SK-N-SH treated with all-trans-retinoic acid at 6 μM for 48 hours (cell line): ENCODE results near the gene BOK.

Source experiments
- ATAC-seq: fragments of 200-7000 bp; cut with Tn5 transposase; 3 replicates; pipeline ENCODE4 v1.9.1; 2020; ENCODE audit warnings: mild to moderate bottlenecking, moderate library complexity
- BACH2 ChIP-seq: fragments of 250-450 bp; sonication (Bioruptor Pico); IDR thresholded peaks from 2 replicates; pipeline ENCODE4 v1.9.0; 2021; ENCODE audit warnings: mild to moderate bottlenecking, borderline replicate concordance
- CSDC2 ChIP-seq: fragments of 250-450 bp; sonication (Bioruptor Pico); IDR thresholded peaks from 2 replicates; pipeline ENCODE4 v1.5.0; 2020; ENCODE audit warnings: mild to moderate bottlenecking, moderate library complexity
- ESRRG ChIP-seq: fragments of 250-450 bp; sonication (Bioruptor Pico); IDR thresholded peaks from 2 replicates; pipeline ENCODE4 v1.6.1; 2021; ENCODE audit warnings: mild to moderate bottlenecking
- GLIS3 ChIP-seq: fragments of 250-450 bp; sonication (Bioruptor Pico); IDR thresholded peaks from 2 replicates; pipeline ENCODE4 v1.5.0; 2020; ENCODE audit warnings: mild to moderate bottlenecking, moderate library complexity
- ISL1 ChIP-seq: fragments of 250-450 bp; sonication (Bioruptor Pico); IDR thresholded peaks from 2 replicates; pipeline ENCODE4 v2.1.2; 2022; ENCODE audit warnings: mild to moderate bottlenecking, moderate library complexity
- OSR1 ChIP-seq: fragments of 250-450 bp; sonication (Bioruptor Pico); IDR thresholded peaks from 2 replicates; pipeline ENCODE4 v1.8.0; 2022; ENCODE audit warnings: moderate library complexity, mild to moderate bottlenecking, inconsistent platforms
- RARB ChIP-seq: fragments of 250-450 bp; sonication (Bioruptor Pico); IDR thresholded peaks from 2 replicates; pipeline ENCODE4 v1.8.0; 2021; ENCODE audit warnings: mild to moderate bottlenecking, moderate library complexity
- TCF4 ChIP-seq: fragments of 250-450 bp; sonication (Bioruptor Pico); IDR thresholded peaks from 2 replicates; pipeline ENCODE4 v1.8.0; 2021; ENCODE audit warnings: mild to moderate bottlenecking, moderate library complexity, borderline replicate concordance
- TOX ChIP-seq: fragments of 250-450 bp; sonication (Bioruptor Pico); IDR thresholded peaks from 2 replicates; pipeline ENCODE4 v1.8.0; 2021; ENCODE audit warnings: mild to moderate bottlenecking, moderate library complexity, borderline replicate concordance
- ZC3H10 ChIP-seq: fragments of 250-450 bp; sonication (Bioruptor Pico); IDR thresholded peaks from 2 replicates; pipeline ENCODE4 v1.5.1; 2021; ENCODE audit warnings: mild to moderate bottlenecking, moderate library complexity
- ZFP3 ChIP-seq: fragments of 250-450 bp; sonication (Bioruptor Pico); IDR thresholded peaks from 2 replicates; pipeline ENCODE4 v1.5.0; 2020; ENCODE audit warnings: mild to moderate bottlenecking, moderate library complexity
- ZFP30 ChIP-seq: fragments of 450-650 bp; formaldehyde crosslinking; IDR thresholded peaks from 2 replicates; pipeline ENCODE4 v1.5.0; 2022; ENCODE audit warnings: mild to moderate bottlenecking, moderate library complexity
- TF ChIP-seq, protein P1 (sequence below): fragments of 250-450 bp; sonication (Bioruptor Pico); IDR thresholded peaks from 2 replicates; pipeline ENCODE4 v1.8.0; 2021; ENCODE audit warnings: low read depth, mild to moderate bottlenecking, moderate library complexity, borderline replicate concordance
- TF ChIP-seq, protein P2 (sequence below): fragments of 250-450 bp; sonication (Bioruptor Pico); IDR thresholded peaks from 2 replicates; pipeline ENCODE4 v1.5.0; 2020; ENCODE audit warnings: mild to moderate bottlenecking, moderate library complexity
- TF ChIP-seq, protein P3 (sequence below): fragments of 250-450 bp; sonication (Bioruptor Pico); IDR thresholded peaks from 2 replicates; pipeline ENCODE4 v1.8.0; 2020; ENCODE audit warnings: mild to moderate bottlenecking, moderate library complexity, borderline replicate concordance
- TF ChIP-seq, protein P4 (sequence below): fragments of 250-450 bp; sonication (Bioruptor Pico); IDR thresholded peaks from 2 replicates; pipeline ENCODE4 v1.5.1; 2021; ENCODE audit warnings: mild to moderate bottlenecking, moderate library complexity
- TF ChIP-seq, protein P5 (sequence below): fragments of 250-450 bp; sonication (Bioruptor Pico); IDR thresholded peaks from 2 replicates; pipeline ENCODE4 v1.5.1; 2020; ENCODE audit warnings: low read depth, mild to moderate bottlenecking, moderate library complexity

The BOK gene

DNA sequence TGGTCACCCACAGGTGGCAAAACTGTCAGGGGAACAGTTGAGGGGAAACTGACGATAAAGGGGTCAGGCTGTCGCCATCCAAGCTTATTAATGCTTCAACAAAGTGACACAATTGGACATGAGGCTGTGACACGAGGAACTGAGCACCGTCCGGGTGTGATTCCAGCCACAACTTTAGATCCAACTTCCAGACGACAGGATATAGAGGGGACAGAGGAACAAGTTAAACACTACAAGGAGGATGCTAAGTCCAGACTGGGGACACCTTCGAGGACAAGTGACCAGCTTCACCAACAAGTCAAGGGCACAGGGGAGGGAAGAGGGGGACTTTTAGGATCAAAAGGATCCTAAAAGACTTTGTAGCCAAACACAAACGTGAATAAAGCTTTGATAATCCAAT, 23.8 kb downstream of the BOK start:
- TF ChIP-seq, protein P1, sequence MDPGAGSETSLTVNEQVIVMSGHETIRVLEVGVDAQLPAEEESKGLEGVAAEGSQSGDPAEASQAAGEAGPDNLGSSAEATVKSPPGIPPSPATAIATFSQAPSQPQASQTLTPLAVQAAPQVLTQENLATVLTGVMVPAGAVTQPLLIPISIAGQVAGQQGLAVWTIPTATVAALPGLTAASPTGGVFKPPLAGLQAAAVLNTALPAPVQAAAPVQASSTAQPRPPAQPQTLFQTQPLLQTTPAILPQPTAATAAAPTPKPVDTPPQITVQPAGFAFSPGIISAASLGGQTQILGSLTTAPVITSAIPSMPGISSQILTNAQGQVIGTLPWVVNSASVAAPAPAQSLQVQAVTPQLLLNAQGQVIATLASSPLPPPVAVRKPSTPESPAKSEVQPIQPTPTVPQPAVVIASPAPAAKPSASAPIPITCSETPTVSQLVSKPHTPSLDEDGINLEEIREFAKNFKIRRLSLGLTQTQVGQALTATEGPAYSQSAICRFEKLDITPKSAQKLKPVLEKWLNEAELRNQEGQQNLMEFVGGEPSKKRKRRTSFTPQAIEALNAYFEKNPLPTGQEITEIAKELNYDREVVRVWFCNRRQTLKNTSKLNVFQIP: no peak
- TF ChIP-seq GLIS3 (CRISPR knock-in tag) (no peak), ZFP30 (CRISPR knock-in tag) (no peak), TOX (CRISPR knock-in tag) (no peak), TCF4 (CRISPR knock-in tag) (no peak), OSR1 (CRISPR knock-in tag) (no peak), ZC3H10 (CRISPR knock-in tag) (no peak)
- TF ChIP-seq, protein P2, sequence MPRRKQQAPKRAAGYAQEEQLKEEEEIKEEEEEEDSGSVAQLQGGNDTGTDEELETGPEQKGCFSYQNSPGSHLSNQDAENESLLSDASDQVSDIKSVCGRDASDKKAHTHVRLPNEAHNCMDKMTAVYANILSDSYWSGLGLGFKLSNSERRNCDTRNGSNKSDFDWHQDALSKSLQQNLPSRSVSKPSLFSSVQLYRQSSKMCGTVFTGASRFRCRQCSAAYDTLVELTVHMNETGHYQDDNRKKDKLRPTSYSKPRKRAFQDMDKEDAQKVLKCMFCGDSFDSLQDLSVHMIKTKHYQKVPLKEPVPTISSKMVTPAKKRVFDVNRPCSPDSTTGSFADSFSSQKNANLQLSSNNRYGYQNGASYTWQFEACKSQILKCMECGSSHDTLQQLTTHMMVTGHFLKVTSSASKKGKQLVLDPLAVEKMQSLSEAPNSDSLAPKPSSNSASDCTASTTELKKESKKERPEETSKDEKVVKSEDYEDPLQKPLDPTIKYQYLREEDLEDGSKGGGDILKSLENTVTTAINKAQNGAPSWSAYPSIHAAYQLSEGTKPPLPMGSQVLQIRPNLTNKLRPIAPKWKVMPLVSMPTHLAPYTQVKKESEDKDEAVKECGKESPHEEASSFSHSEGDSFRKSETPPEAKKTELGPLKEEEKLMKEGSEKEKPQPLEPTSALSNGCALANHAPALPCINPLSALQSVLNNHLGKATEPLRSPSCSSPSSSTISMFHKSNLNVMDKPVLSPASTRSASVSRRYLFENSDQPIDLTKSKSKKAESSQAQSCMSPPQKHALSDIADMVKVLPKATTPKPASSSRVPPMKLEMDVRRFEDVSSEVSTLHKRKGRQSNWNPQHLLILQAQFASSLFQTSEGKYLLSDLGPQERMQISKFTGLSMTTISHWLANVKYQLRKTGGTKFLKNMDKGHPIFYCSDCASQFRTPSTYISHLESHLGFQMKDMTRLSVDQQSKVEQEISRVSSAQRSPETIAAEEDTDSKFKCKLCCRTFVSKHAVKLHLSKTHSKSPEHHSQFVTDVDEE: no peak
- TF ChIP-seq, protein P3, sequence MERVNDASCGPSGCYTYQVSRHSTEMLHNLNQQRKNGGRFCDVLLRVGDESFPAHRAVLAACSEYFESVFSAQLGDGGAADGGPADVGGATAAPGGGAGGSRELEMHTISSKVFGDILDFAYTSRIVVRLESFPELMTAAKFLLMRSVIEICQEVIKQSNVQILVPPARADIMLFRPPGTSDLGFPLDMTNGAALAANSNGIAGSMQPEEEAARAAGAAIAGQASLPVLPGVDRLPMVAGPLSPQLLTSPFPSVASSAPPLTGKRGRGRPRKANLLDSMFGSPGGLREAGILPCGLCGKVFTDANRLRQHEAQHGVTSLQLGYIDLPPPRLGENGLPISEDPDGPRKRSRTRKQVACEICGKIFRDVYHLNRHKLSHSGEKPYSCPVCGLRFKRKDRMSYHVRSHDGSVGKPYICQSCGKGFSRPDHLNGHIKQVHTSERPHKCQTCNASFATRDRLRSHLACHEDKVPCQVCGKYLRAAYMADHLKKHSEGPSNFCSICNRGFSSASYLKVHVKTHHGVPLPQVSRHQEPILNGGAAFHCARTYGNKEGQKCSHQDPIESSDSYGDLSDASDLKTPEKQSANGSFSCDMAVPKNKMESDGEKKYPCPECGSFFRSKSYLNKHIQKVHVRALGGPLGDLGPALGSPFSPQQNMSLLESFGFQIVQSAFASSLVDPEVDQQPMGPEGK (CRISPR knock-in tag): no peak
- ATAC-seq: no peak

DNA sequence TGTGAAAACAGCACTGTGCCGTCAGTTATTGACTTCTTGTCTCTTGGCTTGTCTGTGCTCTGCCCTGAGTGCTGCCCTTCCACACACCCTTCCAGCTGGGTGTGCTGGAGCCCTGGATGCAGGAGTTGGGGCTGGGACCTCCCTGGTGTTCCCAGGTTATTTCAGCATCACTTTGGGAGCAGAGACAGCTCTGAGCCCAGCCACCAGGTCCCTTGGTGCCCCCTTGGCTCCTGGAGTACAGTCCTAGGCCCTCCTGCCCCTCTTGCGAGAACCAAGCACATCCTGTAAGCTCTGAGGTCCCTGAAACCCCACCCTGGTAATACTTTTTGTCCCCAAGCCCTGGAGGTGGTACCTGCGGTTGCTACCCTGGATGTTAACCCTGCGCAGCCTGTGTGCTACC, 24.3 kb downstream of the BOK start:
- TF ChIP-seq, protein P3 (CRISPR knock-in tag): no peak
- TF ChIP-seq, protein P4, sequence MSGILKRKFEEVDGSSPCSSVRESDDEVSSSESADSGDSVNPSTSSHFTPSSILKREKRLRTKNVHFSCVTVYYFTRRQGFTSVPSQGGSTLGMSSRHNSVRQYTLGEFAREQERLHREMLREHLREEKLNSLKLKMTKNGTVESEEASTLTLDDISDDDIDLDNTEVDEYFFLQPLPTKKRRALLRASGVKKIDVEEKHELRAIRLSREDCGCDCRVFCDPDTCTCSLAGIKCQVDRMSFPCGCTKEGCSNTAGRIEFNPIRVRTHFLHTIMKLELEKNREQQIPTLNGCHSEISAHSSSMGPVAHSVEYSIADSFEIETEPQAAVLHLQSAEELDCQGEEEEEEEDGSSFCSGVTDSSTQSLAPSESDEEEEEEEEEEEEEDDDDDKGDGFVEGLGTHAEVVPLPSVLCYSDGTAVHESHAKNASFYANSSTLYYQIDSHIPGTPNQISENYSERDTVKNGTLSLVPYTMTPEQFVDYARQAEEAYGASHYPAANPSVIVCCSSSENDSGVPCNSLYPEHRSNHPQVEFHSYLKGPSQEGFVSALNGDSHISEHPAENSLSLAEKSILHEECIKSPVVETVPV: no peak
- TF ChIP-seq, protein P1: no peak
- TF ChIP-seq ISL1 (CRISPR knock-in tag) (no peak), TCF4 (CRISPR knock-in tag) (no peak), RARB (CRISPR knock-in tag) (no peak), BACH2 (CRISPR knock-in tag) (no peak), ZC3H10 (CRISPR knock-in tag) (no peak), ZFP3 (CRISPR knock-in tag) (no peak), CSDC2 (CRISPR knock-in tag) (no peak), ESRRG (CRISPR knock-in tag) (no peak), TOX (CRISPR knock-in tag) (no peak)
- TF ChIP-seq, protein P5, sequence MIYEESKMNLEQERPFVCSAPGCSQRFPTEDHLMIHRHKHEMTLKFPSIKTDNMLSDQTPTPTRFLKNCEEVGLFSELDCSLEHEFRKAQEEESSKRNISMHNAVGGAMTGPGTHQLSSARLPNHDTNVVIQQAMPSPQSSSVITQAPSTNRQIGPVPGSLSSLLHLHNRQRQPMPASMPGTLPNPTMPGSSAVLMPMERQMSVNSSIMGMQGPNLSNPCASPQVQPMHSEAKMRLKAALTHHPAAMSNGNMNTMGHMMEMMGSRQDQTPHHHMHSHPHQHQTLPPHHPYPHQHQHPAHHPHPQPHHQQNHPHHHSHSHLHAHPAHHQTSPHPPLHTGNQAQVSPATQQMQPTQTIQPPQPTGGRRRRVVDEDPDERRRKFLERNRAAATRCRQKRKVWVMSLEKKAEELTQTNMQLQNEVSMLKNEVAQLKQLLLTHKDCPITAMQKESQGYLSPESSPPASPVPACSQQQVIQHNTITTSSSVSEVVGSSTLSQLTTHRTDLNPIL: no peak
- no peak for ATAC-seq

DNA sequence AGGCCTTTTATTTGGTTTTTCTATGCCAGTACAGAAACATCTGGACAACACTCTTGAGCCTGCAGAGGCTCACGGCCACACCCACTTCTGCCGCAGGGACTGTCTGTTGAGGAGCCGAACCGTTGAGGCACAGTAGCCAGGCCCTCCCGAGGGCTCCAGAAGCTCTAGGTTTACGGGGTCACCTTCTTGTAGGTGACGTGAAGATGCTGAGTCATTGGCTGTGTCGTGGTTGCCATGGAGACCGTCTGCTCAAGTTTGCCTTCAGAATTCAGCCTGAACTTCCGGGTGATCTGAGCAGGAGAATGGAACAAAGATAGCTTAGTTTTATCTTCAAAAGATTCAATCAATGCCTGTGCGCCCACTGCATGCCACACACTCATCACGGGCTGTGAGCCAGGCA, 25.9 kb downstream of the BOK start:
- no peak for ATAC-seq
- TF ChIP-seq BACH2 (CRISPR knock-in tag): no peak
- TF ChIP-seq ESRRG (CRISPR knock-in tag): no peak
- no peak for TF ChIP-seq ZC3H10 (CRISPR knock-in tag)
- no peak for TF ChIP-seq RARB (CRISPR knock-in tag)
- TF ChIP-seq OSR1 (CRISPR knock-in tag): no peak
- no peak for TF ChIP-seq CSDC2 (CRISPR knock-in tag)
- TF ChIP-seq, protein P4: no peak
- TF ChIP-seq, protein P2: no peak
- no peak for TF ChIP-seq ZFP30 (CRISPR knock-in tag)
